DOHH2 (cell line): ENCODE data around the gene HENMT1.

Source experiments
- EZH2phosphoT487 ChIP-seq: fragments of 200-600 bp; sonication (generic); IDR thresholded peaks from 2 replicates; pipeline ENCODE4 v1.6.1; 2017; ENCODE audit warnings: borderline replicate concordance, mild to moderate bottlenecking, antibody characterized with exemption, low read length, moderate library complexity, mixed read lengths
- TF ChIP-seq, protein P1 (sequence below): fragments of 200-600 bp; sonication (generic); IDR thresholded peaks from one replicate; pipeline ENCODE4 v1.5.1; 2014; ENCODE audit warnings: antibody characterized with exemption, mild to moderate bottlenecking, low read depth, low read length; ENCODE audit not compliant: poor library complexity, severe bottlenecking

DNA sequence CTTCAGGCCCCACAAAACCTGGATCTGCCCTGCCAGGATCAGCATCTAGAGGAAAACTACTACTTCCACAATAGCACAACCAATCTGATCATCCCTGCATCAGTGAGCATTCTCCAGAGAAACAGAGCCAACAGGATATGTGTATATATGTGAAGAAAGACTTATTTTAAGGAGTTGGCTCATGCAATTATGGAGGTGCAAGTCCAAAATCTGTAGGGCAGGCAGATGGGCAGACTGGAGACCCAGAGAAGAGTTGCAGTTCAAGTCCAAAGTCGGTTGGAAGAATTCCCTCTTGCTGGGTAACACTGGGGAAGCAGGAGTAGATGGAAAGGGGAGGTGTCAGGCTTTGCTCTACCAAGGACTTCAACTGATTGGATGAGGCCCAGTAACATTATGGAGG is 4.9 kb upstream of the HENMT1 start:
- TF ChIP-seq, protein P1, sequence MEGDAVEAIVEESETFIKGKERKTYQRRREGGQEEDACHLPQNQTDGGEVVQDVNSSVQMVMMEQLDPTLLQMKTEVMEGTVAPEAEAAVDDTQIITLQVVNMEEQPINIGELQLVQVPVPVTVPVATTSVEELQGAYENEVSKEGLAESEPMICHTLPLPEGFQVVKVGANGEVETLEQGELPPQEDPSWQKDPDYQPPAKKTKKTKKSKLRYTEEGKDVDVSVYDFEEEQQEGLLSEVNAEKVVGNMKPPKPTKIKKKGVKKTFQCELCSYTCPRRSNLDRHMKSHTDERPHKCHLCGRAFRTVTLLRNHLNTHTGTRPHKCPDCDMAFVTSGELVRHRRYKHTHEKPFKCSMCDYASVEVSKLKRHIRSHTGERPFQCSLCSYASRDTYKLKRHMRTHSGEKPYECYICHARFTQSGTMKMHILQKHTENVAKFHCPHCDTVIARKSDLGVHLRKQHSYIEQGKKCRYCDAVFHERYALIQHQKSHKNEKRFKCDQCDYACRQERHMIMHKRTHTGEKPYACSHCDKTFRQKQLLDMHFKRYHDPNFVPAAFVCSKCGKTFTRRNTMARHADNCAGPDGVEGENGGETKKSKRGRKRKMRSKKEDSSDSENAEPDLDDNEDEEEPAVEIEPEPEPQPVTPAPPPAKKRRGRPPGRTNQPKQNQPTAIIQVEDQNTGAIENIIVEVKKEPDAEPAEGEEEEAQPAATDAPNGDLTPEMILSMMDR: no peak
- no peak for TF ChIP-seq EZH2phosphoT487
